ENCODE results near the gene KLHL10.

- TF ChIP-seq CTCF (IDR thresholded peaks at IDR 0.05) (no peak), GABPA (IDR thresholded peaks at IDR 0.05; ENCODE audit: low read depth) (no peak), RAD21 (IDR thresholded peaks at IDR 0.05; ENCODE audit: low read length) (no peak), FOXM1 (IDR thresholded peaks at IDR 0.05; ENCODE audit: low read depth) (no peak), USF1 (IDR thresholded peaks at IDR 0.05; ENCODE audit: borderline replicate concordance, low read depth) (no peak), NRF1 (IDR thresholded peaks at IDR 0.05; ENCODE audit: low read depth, low read length) (no peak), REST (IDR thresholded peaks at IDR 0.05; ENCODE audit: low read depth, low read length) (no peak)
Measured at GRCh38 chr17:41894791-41895331, 57.2 kb downstream of the KLHL10 start.

All from SK-N-SH (cell line).